Measurements from ENCODE around the gene RBBP8NL. TPM values are rescaled to one million over a fixed set of nuclear protein-coding genes. Genes with fewer than 3 reads are reported as not detected.

RBBP8NL gene
- total and polyA plus RNA-seq, 4 donors: 0.21 to 1.3 (median 1.1) TPM

DNA sequence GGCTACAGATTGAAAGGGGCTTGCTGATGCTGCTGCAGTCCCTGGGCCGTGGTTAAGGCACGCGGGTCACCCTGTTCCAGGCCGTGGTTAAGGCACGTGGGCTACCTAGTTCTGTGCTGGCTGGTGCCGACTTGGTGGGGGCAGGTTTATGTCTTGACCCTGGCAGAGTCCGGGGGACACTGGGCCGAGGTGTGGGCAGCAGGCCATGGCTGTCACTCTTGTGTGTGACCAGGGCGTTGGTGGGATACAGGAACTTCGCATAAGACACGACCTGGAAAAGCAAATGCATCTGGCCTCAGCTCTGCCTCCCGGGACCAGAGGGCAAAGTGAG, 34.0 kb downstream of the RBBP8NL start:
- no peak for DNase-seq
- Histone ChIP-seq H3K4me3 (no peak overlapping the region), H3K9me3 (ENCODE audit: control insufficient read depth in 4 of 4, insufficient read depth in 3 of 4, low read length in 3 of 4) (no peaks in the 10 kb centered on the region), H3K9ac (ENCODE audit: insufficient read depth in 1 of 2, low read length in 2 of 2) (no peak overlapping the region), H3K36me3 (ENCODE audit: control insufficient read depth in 4 of 4, insufficient read depth in 4 of 4, low read length in 4 of 4) (peaks cover 0 to 52% (median 33%) of the 10 kb centered on the region in 4 donors), H3K27me3 (ENCODE audit: control insufficient read depth in 3 of 3, insufficient read depth in 3 of 3, low read length in 2 of 3) (no peaks in the 10 kb centered on the region), H3K4me1 (ENCODE audit: control insufficient read depth in 5 of 5, insufficient read depth in 5 of 5, low read length in 5 of 5) (no peaks in the 10 kb centered on the region), H3K27ac (ENCODE audit: low read depth in 1 of 2, low read length in 1 of 2) (no peak overlapping the region)
- TF ChIP-seq CTCF (IDR thresholded peaks at IDR 0.05; ENCODE audit: control extremely low read depth, extremely low read depth): no peak
- ATAC-seq (ENCODE audit: insufficient read depth, low FRiP score): no peak
- 85 to 91% methylated on average over 12 of the region's 12 CpGs for WGBS, 2 donors

GRCh38 chr20:62392621-62393334, 34.6 kb downstream of the RBBP8NL start:
- 90 to 92% methylated on average over 16 to 21 of the region's 21 CpGs for WGBS, 2 donors
- no peaks in the 10 kb centered on the region for H3K9me3 ChIP-seq (ENCODE audit: control insufficient read depth in 4 of 4, insufficient read depth in 3 of 4, low read length in 3 of 4)
- no peak overlapping the region for H3K27ac ChIP-seq (ENCODE audit: low read depth in 1 of 2, low read length in 1 of 2)
- H3K36me3 ChIP-seq (ENCODE audit: control insufficient read depth in 4 of 4, insufficient read depth in 4 of 4, low read length in 4 of 4): peaks cover 0 to 52% (median 34%) of the 10 kb centered on the region in 4 donors
- no peak for DNase-seq
- peaks cover 0 to 5% (median 4%) of the 10 kb centered on the region in 5 donors for H3K4me1 ChIP-seq (ENCODE audit: control insufficient read depth in 5 of 5, insufficient read depth in 5 of 5, low read length in 5 of 5)
- no peaks in the 10 kb centered on the region for H3K27me3 ChIP-seq (ENCODE audit: control insufficient read depth in 3 of 3, insufficient read depth in 3 of 3, low read length in 2 of 3)
- H3K4me3 ChIP-seq: no peak overlapping the region
- no peak for TF ChIP-seq CTCF (IDR thresholded peaks at IDR 0.05; ENCODE audit: control extremely low read depth, extremely low read depth)
- no peak overlapping the region for H3K9ac ChIP-seq (ENCODE audit: insufficient read depth in 1 of 2, low read length in 2 of 2)
- no peak for ATAC-seq (ENCODE audit: insufficient read depth, low FRiP score)

DNA sequence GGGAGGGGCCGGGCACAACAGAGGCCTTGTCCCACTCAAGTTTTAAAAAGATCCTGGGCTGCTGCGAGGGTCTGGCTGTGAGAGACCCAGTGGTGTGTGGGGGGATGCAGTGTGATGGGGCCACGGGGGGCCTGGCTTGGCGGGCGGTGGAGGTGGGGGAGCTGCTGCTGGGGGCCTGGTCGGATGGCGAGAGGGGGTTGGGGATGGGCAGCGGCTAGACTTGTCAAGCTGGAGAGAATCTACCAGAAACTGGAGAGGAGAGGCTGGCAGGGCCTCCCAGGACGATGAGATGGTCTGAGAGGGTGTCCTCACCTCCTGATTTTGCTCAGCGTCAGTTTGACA, 35.3 kb downstream of the RBBP8NL start:
- Histone ChIP-seq H3K27me3 (ENCODE audit: control insufficient read depth in 3 of 3, insufficient read depth in 3 of 3, low read length in 2 of 3) (no peaks in the 10 kb centered on the region), H3K9me3 (ENCODE audit: control insufficient read depth in 4 of 4, insufficient read depth in 3 of 4, low read length in 3 of 4) (no peaks in the 10 kb centered on the region), H3K27ac (ENCODE audit: low read depth in 1 of 2, low read length in 1 of 2) (no peak overlapping the region), H3K36me3 (ENCODE audit: control insufficient read depth in 4 of 4, insufficient read depth in 4 of 4, low read length in 4 of 4) (peaks cover 0 to 52% (median 29%) of the 10 kb centered on the region in 4 donors), H3K9ac (ENCODE audit: insufficient read depth in 1 of 2, low read length in 2 of 2) (no peak overlapping the region), H3K4me1 (ENCODE audit: control insufficient read depth in 5 of 5, insufficient read depth in 5 of 5, low read length in 5 of 5) (peaks cover 0 to 9% (median 6%) of the 10 kb centered on the region in 5 donors), H3K4me3 (no peak overlapping the region)
- 86 to 89% methylated on average over 10 of the region's 10 CpGs for WGBS, 2 donors
- TF ChIP-seq CTCF (IDR thresholded peaks at IDR 0.05; ENCODE audit: control extremely low read depth, extremely low read depth): no peak
- no peak for DNase-seq
- no peak for ATAC-seq (ENCODE audit: insufficient read depth, low FRiP score)

All from lung (tissue), 12 donors.